CD8-positive, alpha-beta memory T cell (primary cell): ENCODE results near the gene FITM1. TPM values are rescaled to one million over a fixed set of nuclear protein-coding genes. Genes with fewer than 3 reads are reported as not detected.

ENCODE experiments used
- CTCF ChIA-PET: fragments of 350-600 bp; sonication (Branson Sonifier 250); formaldehyde crosslinking; loops from one replicate; lab custom pipeline; 2021; ENCODE audit warnings: antibody characterized with exemption; lab: Charles Lee
- POLR2A ChIA-PET: fragments of 350-600 bp; sonication (Branson Sonifier 250); formaldehyde crosslinking; loops from one replicate; lab custom pipeline; 2021; ENCODE audit warnings: antibody characterized with exemption; lab: Charles Lee
- DNase-seq, 5 donors: peaks; one replicate each; pipeline versions ENCODE4 v3.0.0 to v3.0.0-alpha.2; 2020 to 2022; ENCODE audit warnings: mixed read lengths in 1 of 5
- H3K27ac ChIP-seq: one replicate; pipeline ENCODE4 v1.7.0; 2013; ENCODE audit warnings: low read depth, mild to moderate bottlenecking, low read length, moderate library complexity
- H3K27me3 ChIP-seq: 2 replicates; pipeline ENCODE4 v1.7.0; 2013; ENCODE audit warnings: low read length, mild to moderate bottlenecking; ENCODE audit not compliant: insufficient read depth, poor library complexity, severe bottlenecking
- H3K36me3 ChIP-seq: 2 replicates; pipeline ENCODE4 v1.7.0; 2013; ENCODE audit warnings: mild to moderate bottlenecking, low read length, moderate library complexity; ENCODE audit not compliant: insufficient read depth
- H3K4me1 ChIP-seq: 2 replicates; pipeline ENCODE4 v1.7.0; 2013; ENCODE audit warnings: mild to moderate bottlenecking, low read length, moderate library complexity; ENCODE audit not compliant: insufficient read depth
- H3K4me3 ChIP-seq: 2 replicates; pipeline ENCODE4 v1.7.0; 2013; ENCODE audit warnings: mild to moderate bottlenecking, low read length
- H3K9me3 ChIP-seq: 2 replicates; pipeline ENCODE4 v1.7.0; 2013; ENCODE audit warnings: mild to moderate bottlenecking, low read length
- H3K27ac Mint-ChIP-seq, 8 donors: one replicate each; pipeline ENCODE4 v1.8.0; 2020 to 2021; ENCODE audit warnings: mixed read lengths in 8 of 8, mild to moderate bottlenecking in 6 of 8, inconsistent platforms in 3 of 8, moderate library complexity in 3 of 8
- H3K27me3 Mint-ChIP-seq, 2 donors: one replicate each; pipeline ENCODE4 v1.8.0; 2020 to 2021; ENCODE audit warnings: mixed read lengths in 2 of 2, mild to moderate bottlenecking in 1 of 2, moderate library complexity in 1 of 2
- H3K36me3 Mint-ChIP-seq, 3 donors: one replicate each; pipeline ENCODE4 v1.8.0; 2020 to 2021; ENCODE audit warnings: mixed read lengths in 3 of 3, inconsistent platforms in 1 of 3, mild to moderate bottlenecking in 1 of 3
- H3K4me1 Mint-ChIP-seq, 3 donors: one replicate each; pipeline ENCODE4 v1.8.0; 2020 to 2021; ENCODE audit warnings: mixed read lengths in 3 of 3, inconsistent platforms in 1 of 3, mild to moderate bottlenecking in 1 of 3
- H3K4me3 Mint-ChIP-seq, 7 donors: one replicate each; pipeline ENCODE4 v1.8.0; 2020 to 2021; ENCODE audit warnings: mixed read lengths in 7 of 7, mild to moderate bottlenecking in 6 of 7, moderate library complexity in 4 of 7, inconsistent platforms in 2 of 7
- H3K9me3 Mint-ChIP-seq, 5 donors: one replicate each; pipeline ENCODE4 v1.8.0; 2020 to 2022; ENCODE audit warnings: mixed read lengths in 5 of 5, mild to moderate bottlenecking in 3 of 5, moderate library complexity in 2 of 5, inconsistent platforms in 1 of 5
- polyA plus RNA-seq: library from polyadenylated mRNA; unstranded; fragments of 300-500 nt; fragmentation: Illumina TruSeq; gene quantifications from one replicate; pipeline ENCODE4 v1.2.3, GENCODE V29; 2021
- total RNA-seq, 2 experiments: library from RNA; stranded (reverse); gene quantifications; one replicate each; pipeline ENCODE4 v1.2.3, GENCODE V29; 2021

The FITM1 gene
- total and polyA plus RNA-seq, 3 experiments from 2014 or later = 0.58 to 1.1 TPM; not detected in 1

DNA sequence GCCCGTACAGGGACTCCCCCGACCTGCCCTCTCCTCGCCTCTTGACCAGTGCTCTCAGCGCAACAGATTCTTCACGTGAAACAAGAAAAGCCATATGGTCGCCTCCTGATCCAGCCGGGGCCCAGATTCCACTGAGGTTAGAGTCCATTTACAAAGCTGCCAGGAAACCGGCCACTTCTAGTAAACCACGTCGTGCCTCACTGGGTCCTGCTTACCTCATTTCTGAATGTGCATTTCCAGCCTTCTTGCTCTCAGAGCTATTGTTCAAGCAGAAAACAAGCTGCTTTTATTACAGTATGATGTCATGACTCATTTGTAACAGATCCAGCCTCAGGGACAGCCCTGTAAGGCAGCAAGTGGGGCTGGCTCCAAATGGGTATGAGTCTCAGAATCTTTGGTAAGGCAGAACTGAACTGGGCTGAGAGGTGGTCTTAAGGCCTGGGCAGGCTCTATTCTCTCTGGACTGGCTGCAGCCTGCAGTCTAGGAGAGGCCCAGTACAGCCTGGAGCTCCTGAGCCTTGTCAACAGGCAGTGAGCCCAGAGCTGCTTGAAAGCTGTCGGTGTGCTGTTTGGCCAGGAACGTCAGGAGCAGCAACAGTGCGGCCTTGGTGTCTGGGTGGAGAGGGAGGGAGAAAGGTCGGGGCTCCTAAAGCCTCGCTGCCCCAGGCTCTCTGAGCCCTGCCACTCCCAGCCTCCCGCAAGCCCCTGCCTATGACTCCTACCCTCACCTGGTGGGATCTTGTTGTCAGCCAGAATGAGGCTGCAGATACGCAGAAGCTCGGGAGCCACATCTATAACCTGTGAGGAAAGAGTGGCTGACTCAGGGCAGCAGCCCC is 49.7 kb downstream of the FITM1 start:
- Histone ChIP-seq H3K27ac (no peak overlapping the region), H3K9me3 (no peaks in the 10 kb centered on the region), H3K4me1 (no peaks in the 10 kb centered on the region), H3K36me3 (peaks cover 32% of the 10 kb centered on the region), H3K27me3 (no peaks in the 10 kb centered on the region), H3K4me3 (no peak overlapping the region)
- ChIA-PET CTCF (interaction anchor here (0.9 to 2.7 kb wide), 5 partner anchors 10 to 251 kb away, joined by 3 to 16 read pairs (median 4); partner anchors contain the start of gene IRF9), POLR2A (no interaction called here)
- H3K27ac Mint-ChIP-seq = peak overlapping the region in 5 of 8 donors; percentile 23 to 86 (median 38)
- peaks cover 2 to 7% (median 6%) of the 10 kb centered on the region in 3 donors for H3K4me1 Mint-ChIP-seq
- H3K4me3 Mint-ChIP-seq = no peak overlapping the region
- H3K36me3 Mint-ChIP-seq = peaks cover 0 to 90% (median 4%) of the 10 kb centered on the region in 3 donors
- no peaks in the 10 kb centered on the region for H3K27me3 Mint-ChIP-seq
- DNase-seq = no peak
- no peaks in the 10 kb centered on the region for H3K9me3 Mint-ChIP-seq

GRCh38 chr14:24181371-24182077 is 51.1 kb downstream of the FITM1 start:
- no peaks in the 10 kb centered on the region for H3K9me3 ChIP-seq
- no peak for DNase-seq
- H3K4me3 ChIP-seq = no peak overlapping the region
- CTCF ChIA-PET = interaction anchor here (1.0 to 2.7 kb wide), 4 partner anchors 18 to 250 kb away, joined by 3 to 16 read pairs (median 4); partner anchors contain the start of genes IRF9 and PSME2
- Mint-ChIP-seq H3K4me1 (peaks cover 3 to 4% (median 3%) of the 10 kb centered on the region in 3 donors), H3K27me3 (no peaks in the 10 kb centered on the region), H3K9me3 (no peaks in the 10 kb centered on the region), H3K27ac (peak overlapping the region in 3 of 8 donors; percentile 17 to 86 (median 19)), H3K4me3 (peak overlapping the region in 1 of 7 donors; percentile 84), H3K36me3 (peaks cover 0 to 96% (median 4%) of the 10 kb centered on the region in 3 donors)
- POLR2A ChIA-PET = no interaction called here
- no peaks in the 10 kb centered on the region for H3K4me1 ChIP-seq
- H3K27me3 ChIP-seq = no peaks in the 10 kb centered on the region
- peaks cover 44% of the 10 kb centered on the region for H3K36me3 ChIP-seq
- no peak overlapping the region for H3K27ac ChIP-seq

Other genes with a start within 250 kb of the FITM1 start
Only the 30 nearest of the 31 such genes appear.
- gene DHRS4, start 176.9 kb upstream of the FITM1 start, total RNA-seq = 10 to 100 TPM; 24.0 to 25.2 TPM
- gene DHRS4, start 176.9 kb upstream of the FITM1 start, polyA plus RNA-seq = 42.0 TPM
- gene DHRS4L2, start 141.7 kb upstream of the FITM1 start, total RNA-seq = 10 to 100 TPM; 21.1 to 23.4 TPM
- gene DHRS4L2, start 141.7 kb upstream of the FITM1 start, polyA plus RNA-seq = 18.4 TPM
- gene CARMIL3, start 78.7 kb upstream of the FITM1 start, total RNA-seq = 1 to 10 TPM; 1.2 to 1.5 TPM
- gene CARMIL3, start 78.7 kb upstream of the FITM1 start, polyA plus RNA-seq = 0.14 TPM
- not detected for gene CPNE6, start 59.1 kb upstream of the FITM1 start, total RNA-seq
- gene CPNE6, start 59.1 kb upstream of the FITM1 start, polyA plus RNA-seq = not detected
- 10 to 100 TPM; 79.6 to 88.3 TPM for gene PCK2, start 36.3 kb upstream of the FITM1 start, total RNA-seq
- gene PCK2, start 36.3 kb upstream of the FITM1 start, polyA plus RNA-seq = 16.9 TPM
- 10 to 100 TPM; 69.0 to 72.4 TPM for gene DCAF11, start 15.9 kb upstream of the FITM1 start, total RNA-seq
- 83.9 TPM for gene DCAF11, start 15.9 kb upstream of the FITM1 start, polyA plus RNA-seq
- gene NRL, start 15.7 kb upstream of the FITM1 start, total RNA-seq = 1 to 10 TPM; 1.5 to 1.6 TPM
- gene NRL, start 15.7 kb upstream of the FITM1 start, polyA plus RNA-seq = 1.5 TPM
- 100 to 1,000 TPM; 343 to 347 TPM for gene PSME1, start 5.5 kb downstream of the FITM1 start, total RNA-seq
- gene PSME1, start 5.5 kb downstream of the FITM1 start, polyA plus RNA-seq = 1,041 TPM
- 10 to 100 TPM; 28.1 to 30.2 TPM for gene EMC9, start 10.9 kb downstream of the FITM1 start, total RNA-seq
- gene EMC9, start 10.9 kb downstream of the FITM1 start, polyA plus RNA-seq = 15.0 TPM
- gene PSME2, start 16.0 kb downstream of the FITM1 start, total RNA-seq = 100 to 1,000 TPM; 368 to 376 TPM
- 534 TPM for gene PSME2, start 16.0 kb downstream of the FITM1 start, polyA plus RNA-seq
- 10 to 100 TPM; 85.9 TPM for gene RNF31, start 16.8 kb downstream of the FITM1 start, total RNA-seq
- gene RNF31, start 16.8 kb downstream of the FITM1 start, polyA plus RNA-seq = 71.5 TPM
- 10 to 100 TPM; 62.0 to 68.6 TPM for gene IRF9, start 30.6 kb downstream of the FITM1 start, total RNA-seq
- 91.7 TPM for gene IRF9, start 30.6 kb downstream of the FITM1 start, polyA plus RNA-seq
- 10 to 100 TPM; 24.5 to 26.7 TPM for gene REC8, start 41.4 kb downstream of the FITM1 start, total RNA-seq
- 10.0 TPM for gene REC8, start 41.4 kb downstream of the FITM1 start, polyA plus RNA-seq
- gene IPO4, start 58.2 kb downstream of the FITM1 start, total RNA-seq = 100 to 1,000 TPM; 164 to 172 TPM
- 20.9 TPM for gene IPO4, start 58.2 kb downstream of the FITM1 start, polyA plus RNA-seq
- 10 to 100 TPM; 31.3 to 34.0 TPM for gene TM9SF1, start 64.8 kb downstream of the FITM1 start, total RNA-seq
- gene TM9SF1, start 64.8 kb downstream of the FITM1 start, polyA plus RNA-seq = 30.0 TPM
- gene TSSK4, start 75.0 kb downstream of the FITM1 start, total RNA-seq = under 1 TPM; 0.26 to 0.44 TPM
- gene TSSK4, start 75.0 kb downstream of the FITM1 start, polyA plus RNA-seq = 1.2 TPM
- 10 to 100 TPM; 86.4 to 87.6 TPM for gene CHMP4A, start 82.8 kb downstream of the FITM1 start, total RNA-seq
- 159 TPM for gene CHMP4A, start 82.8 kb downstream of the FITM1 start, polyA plus RNA-seq
- 10 to 100 TPM; 15.5 to 16.2 TPM for gene MDP1, start 85.4 kb downstream of the FITM1 start, total RNA-seq
- 25.8 TPM for gene MDP1, start 85.4 kb downstream of the FITM1 start, polyA plus RNA-seq
- gene NEDD8, start 101.7 kb downstream of the FITM1 start, total RNA-seq = 100 to 1,000 TPM; 232 to 240 TPM
- gene NEDD8, start 101.7 kb downstream of the FITM1 start, polyA plus RNA-seq = 364 TPM
- 10 to 100 TPM; 43.6 to 48.6 TPM for gene GMPR2, start 102.3 kb downstream of the FITM1 start, total RNA-seq
- gene GMPR2, start 102.3 kb downstream of the FITM1 start, polyA plus RNA-seq = 96.8 TPM
- 100 to 1,000 TPM; 101 to 106 TPM for gene TINF2, start 112.0 kb downstream of the FITM1 start, total RNA-seq
- 161 TPM for gene TINF2, start 112.0 kb downstream of the FITM1 start, polyA plus RNA-seq
- 1 to 10 TPM; 3.2 to 3.7 TPM for gene TGM1, start 132.5 kb downstream of the FITM1 start, total RNA-seq
- not detected for gene TGM1, start 132.5 kb downstream of the FITM1 start, polyA plus RNA-seq
- 10 to 100 TPM; 41.0 to 41.8 TPM for gene RABGGTA, start 140.9 kb downstream of the FITM1 start, total RNA-seq
- 37.7 TPM for gene RABGGTA, start 140.9 kb downstream of the FITM1 start, polyA plus RNA-seq
- 1 to 10 TPM; 9.3 to 9.8 TPM for gene DHRS1, start 169.1 kb downstream of the FITM1 start, total RNA-seq
- gene DHRS1, start 169.1 kb downstream of the FITM1 start, polyA plus RNA-seq = 34.8 TPM
- gene NOP9, start 169.2 kb downstream of the FITM1 start, total RNA-seq = 10 to 100 TPM; 44.1 to 47.1 TPM
- gene NOP9, start 169.2 kb downstream of the FITM1 start, polyA plus RNA-seq = 2.1 TPM
- gene CIDEB, start 177.3 kb downstream of the FITM1 start, total RNA-seq = 10 to 100 TPM; 12.4 to 12.7 TPM
- gene CIDEB, start 177.3 kb downstream of the FITM1 start, polyA plus RNA-seq = 27.5 TPM
- 1 to 10 TPM; 8.3 to 8.7 TPM for gene LTB4R2, start 179.5 kb downstream of the FITM1 start, total RNA-seq
- 2.6 TPM for gene LTB4R2, start 179.5 kb downstream of the FITM1 start, polyA plus RNA-seq
- gene LTB4R, start 180.8 kb downstream of the FITM1 start, total RNA-seq = 10 to 100 TPM in 1 of 2 experiments, 1 to 10 TPM in 1; 9.8 to 12.3 TPM
- gene LTB4R, start 180.8 kb downstream of the FITM1 start, polyA plus RNA-seq = 10.3 TPM
- 1 to 10 TPM in 1 of 2 experiments, under 1 TPM in 1; 0.84 to 1.5 TPM for gene ADCY4, start 204.4 kb downstream of the FITM1 start, total RNA-seq
- 0.64 TPM for gene ADCY4, start 204.4 kb downstream of the FITM1 start, polyA plus RNA-seq
- gene RIPK3, start 209.3 kb downstream of the FITM1 start, total RNA-seq = 10 to 100 TPM; 11.6 to 12.5 TPM
- 15.4 TPM for gene RIPK3, start 209.3 kb downstream of the FITM1 start, polyA plus RNA-seq